GM21529 (cell line): ENCODE results near the gene KIFBP.
"Not testable (repeated sequence)": the region's sequence is repeated elsewhere in the genome, so short reads cannot be mapped to it uniquely, and the experiment has no call there.

Experiments
- ATAC-seq: cut with Tn5 transposase; IDR thresholded peaks from one replicate; pipeline ENCODE4 v1.9.1; 2021; ENCODE audit not compliant: unreplicated experiment

Gene KIFBP

DNA sequence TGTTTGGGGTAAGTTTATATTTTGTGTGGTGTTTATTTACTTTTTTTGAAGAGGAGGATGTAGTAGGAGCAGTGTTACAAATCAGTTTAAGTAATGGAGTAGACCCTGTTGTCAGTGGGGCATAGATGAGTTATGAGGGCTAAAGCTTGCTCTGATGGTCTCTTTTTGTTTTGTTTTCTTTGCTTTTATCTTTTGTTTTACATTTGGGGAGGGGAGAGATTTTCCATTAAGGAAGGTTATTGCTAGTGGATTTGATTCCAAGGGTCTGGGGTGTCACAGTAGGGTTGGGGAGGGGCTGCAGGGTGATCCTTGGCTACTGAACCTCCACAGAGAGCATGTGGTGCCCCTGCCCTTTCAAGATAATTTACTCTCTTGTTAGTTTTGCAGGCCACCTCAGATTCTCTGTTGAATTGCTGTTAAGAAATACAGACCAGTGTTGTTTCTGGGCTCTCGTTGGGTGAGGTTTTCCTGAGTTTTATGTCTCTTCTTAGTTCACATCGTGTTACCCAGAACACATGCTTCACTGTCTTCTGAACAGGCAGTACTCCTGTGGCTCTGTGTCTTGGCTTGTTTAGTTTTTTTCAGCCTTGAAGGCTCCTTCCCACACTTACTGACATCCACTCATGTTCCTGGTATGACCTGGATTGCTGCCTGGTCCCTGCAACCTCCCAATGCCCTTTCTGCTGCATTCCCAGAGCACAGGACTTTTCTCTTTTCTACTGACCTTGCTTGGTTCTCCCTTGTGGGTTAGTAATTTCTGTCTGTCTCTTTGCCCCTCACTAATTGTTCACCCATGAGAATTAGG lies 4.2 kb downstream of the KIFBP start:
- no peak for ATAC-seq

DNA sequence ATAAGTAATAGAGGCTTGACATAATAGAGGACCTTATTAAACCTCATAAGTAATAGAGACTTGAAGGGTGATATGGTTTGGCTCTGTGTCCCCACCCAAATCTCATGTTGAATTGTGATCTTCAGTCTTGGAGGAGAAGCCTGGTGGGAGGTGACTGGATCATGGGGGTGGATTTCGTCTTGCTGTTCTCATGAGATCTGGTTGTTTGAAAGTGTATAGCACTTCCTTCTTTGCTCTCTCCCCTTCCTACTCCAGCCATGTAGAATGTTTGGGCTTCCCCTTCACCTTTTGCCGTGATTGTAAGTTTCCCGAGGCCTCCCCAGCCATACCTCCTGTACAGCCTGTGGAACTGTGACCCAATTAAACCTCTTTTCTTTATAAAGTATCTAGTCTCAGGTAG lies 8.6 kb downstream of the KIFBP start:
- ATAC-seq = peak; percentile 25

DNA sequence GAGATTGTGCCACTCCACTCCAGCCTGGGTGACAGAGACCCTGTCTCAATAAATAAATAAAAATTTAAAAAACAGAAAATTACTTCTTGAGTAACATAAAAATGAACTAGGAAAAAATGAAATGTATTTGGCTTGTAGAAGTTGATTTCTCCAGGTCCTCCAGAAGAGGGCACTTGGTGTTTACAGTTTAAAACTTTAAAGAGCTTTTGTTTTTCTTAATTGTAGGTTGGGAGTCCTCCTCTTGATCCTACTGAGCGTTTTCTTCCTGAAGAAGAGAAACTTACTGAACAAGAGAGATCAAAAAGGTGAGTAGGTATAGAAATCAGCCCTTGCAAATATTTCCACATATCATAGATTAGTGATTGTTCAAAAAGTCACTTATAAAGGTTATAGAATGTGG lies 16.2 kb downstream of the KIFBP start:
- no peak for ATAC-seq

DNA sequence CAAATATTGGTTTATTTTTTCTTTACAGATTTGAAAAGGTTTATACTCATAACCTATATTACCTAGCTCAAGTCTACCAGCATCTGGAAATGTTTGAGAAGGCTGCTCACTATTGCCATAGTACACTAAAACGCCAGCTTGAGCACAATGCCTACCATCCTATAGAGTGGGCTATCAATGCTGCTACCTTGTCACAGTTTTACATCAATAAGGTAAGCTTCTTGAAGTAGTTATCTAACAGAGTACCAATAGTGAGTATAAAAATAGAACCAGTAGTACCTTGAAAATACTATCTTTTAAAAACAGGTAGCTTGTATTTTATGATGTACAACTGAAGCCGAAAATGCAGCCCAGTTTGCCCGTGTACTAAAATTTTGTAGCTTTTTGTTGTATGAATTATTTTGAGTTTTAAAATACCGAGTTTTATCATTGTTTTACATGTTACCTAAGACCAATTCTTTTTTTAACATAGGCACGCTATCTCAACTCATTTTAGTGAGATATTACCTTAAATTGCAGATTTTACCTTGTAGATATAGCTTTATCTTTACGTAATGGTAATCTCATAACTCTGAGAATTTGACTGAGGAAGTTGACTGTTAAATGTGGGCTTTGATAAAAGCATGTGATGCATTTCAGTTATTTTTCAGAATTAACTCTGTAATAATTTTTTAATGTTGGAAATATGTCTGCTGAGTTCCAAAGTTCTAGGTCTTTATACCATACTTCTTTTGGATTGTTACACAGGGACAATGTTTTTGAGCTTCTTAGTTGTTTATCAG lies 17.3 kb downstream of the KIFBP start:
- no peak for ATAC-seq

DNA sequence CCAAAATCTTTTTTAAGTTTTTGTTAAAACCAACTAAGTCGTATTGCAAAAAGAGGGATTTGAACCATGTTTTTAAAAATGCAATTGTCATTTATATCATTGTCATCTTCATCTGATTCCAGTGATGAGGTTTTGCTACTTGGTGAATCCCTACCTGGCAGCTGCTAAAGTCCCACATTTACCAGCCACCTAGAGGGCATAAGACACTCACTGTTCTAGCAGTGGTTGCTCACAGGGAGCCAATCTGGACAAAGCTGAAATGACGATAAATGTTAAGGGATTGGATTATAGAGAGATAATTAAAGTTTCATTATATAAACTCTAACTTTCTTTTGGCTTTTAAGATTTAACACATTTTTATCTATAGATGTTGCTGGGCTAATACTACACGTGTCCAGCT lies 18.7 kb downstream of the KIFBP start:
- ATAC-seq = no peak

DNA sequence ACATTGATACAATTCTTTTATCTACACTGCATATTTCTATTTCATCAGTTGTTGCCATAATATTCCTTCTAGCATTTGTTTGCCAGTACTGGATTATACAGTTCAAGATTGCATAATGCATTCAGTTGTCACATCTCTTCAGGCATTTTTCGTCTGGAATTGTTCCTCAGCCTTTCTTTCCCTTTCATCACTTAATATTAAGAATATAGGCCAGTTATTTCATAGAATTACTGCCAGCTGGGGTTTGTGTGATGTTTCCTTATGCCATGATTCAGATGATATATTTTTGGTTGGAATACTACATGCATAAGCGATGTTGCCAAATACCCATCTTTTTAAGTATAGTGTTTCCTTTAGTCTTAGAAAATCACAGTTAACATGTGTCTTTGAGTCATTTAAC lies 20.8 kb downstream of the KIFBP start:
- ATAC-seq = no peak

DNA sequence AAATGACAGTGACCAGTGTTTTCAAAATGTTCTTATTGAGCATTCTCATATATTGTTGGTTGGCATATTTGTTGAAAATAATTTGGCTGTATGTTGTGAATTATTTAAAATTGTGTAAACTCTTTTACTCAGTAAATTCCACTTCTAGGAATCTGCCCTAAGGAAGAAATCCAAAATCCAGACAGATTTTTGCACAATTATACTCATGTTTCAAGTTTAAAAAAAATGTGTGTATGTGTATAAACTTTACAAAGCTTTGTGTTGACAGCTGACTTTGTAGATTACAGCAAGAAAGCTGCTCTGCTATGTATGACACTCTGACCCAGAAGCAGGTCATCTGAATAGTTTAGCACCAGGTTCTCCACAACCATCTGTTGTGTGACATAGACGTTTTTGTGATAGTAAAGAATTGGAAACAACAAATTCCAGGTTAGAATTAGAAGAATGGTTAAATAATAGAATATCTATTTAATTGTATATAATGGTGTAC lies 21.6 kb downstream of the KIFBP start:
- no peak for ATAC-seq

DNA sequence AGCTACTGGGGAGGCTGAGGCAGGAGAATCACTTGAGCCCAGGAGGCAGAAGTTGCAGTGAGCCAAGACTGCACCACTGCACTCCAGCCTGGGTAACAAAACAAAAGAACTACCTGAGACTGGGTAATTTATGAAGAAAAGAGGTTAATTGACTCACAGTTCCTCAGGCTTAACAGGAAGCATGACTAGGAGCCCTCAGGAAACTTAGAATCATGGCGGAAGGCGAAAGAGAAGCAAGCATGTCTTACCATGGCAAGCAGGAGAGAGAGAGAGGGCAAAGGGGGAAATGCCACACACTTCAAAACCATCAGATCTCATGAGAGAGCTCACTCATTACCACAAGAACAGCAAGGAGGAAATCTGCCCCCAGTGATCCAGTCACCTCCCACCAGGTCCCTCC lies 24.2 kb downstream of the KIFBP start:
- not testable (repeated sequence) for ATAC-seq

DNA sequence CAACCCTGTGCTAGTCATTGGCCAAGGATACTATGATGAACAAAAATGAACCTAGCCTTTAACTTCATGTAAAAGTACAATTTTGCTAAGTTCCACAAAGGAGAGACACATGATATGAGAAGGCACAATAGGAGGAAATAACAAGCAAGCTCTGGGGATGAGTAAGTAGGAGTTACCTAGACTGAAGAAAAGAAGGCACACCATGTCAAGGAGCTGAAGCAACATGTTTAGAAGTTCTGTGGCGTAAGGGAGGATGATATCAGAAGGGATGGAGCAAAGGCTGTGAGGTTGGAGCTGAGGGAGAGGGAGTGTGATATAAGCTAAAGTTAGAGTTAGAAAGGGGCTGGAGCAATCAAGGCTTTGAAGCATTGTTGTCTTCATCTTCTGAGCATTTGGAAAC lies 25.6 kb downstream of the KIFBP start:
- no peak for ATAC-seq

DNA sequence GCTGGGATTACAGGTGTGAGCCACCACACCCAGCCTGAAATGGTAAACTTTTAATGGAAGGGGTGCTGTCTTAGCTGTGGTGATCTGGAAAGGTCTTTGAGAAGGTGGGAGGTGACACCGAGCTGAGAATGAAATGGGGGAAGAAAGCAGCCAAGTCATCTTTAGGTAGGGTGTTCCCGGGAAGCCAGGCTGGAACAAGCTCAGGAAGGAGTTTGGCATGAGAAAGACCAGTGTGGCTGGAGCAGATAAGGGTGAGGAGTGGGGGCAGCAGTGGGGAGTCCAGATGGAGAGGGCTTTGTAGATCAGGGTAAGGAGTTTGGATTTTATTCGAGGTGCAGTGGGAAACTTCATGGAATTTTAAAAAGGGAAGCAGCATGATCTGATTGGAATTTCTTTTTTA lies 30.0 kb downstream of the KIFBP start:
- ATAC-seq = no peak

DNA sequence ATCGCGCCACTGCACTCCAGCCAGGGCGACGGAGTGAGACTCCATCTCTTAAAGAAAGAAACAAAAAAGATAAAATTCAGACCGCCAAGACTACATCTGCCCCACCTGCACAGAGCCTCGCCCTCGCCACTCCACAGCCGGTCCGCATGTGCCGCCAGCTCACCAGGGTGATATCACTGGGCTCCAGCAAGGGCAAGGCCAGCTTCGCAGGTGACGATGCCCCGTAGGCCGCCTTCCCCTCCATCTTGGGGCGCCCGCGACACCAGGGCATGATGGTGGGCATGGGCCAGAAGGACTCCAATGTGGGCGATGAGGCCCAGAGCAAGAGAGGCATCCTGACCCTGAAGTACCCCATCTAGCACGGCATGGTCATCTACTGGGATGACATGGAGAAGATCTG lies 34.0 kb downstream of the KIFBP start:
- no peak for ATAC-seq

DNA sequence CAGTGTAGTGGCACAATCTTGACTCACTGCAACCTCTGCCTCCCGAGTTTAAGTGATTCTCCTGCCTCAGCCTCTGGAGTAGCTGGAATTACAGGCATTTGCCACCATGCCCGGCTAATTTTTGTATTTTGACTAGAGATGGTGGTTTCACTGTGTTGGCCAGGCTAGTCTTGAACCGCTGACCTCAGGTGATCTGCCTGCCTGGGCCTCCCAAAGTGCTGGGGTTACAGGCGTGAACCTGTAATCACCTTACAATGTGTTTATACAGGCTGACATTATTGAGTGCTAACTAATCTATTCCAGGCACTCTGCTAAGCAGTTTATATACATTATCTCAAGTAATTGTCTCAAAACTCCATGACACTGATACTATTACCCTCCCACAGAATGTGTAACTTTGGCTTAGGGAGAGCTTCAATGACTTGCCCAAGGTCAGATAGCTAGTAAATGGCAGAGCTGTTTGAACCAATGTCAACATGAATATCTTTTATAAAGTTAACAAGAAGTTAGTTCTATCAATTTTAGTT lies 36.8 kb downstream of the KIFBP start:
- ATAC-seq = no peak

DNA sequence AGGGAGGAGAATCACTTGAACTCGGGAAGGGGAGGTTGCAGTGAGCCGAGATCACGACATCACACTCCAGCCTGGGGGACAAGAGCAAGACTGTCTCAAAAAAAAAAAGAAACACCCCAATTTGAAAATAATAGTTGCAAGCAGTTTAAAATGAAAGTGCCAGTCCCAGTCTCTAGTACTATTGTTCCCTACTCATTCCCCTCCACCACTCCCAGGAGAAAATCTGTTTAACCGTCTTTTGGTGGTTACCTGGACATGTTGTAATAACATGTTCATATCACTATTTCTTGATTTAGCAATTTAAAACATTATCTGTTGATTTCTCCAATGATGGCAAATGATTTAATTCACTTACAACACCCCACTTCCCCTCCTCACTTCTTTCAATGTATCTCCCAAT lies 44.7 kb downstream of the KIFBP start:
- no peak for ATAC-seq

DNA sequence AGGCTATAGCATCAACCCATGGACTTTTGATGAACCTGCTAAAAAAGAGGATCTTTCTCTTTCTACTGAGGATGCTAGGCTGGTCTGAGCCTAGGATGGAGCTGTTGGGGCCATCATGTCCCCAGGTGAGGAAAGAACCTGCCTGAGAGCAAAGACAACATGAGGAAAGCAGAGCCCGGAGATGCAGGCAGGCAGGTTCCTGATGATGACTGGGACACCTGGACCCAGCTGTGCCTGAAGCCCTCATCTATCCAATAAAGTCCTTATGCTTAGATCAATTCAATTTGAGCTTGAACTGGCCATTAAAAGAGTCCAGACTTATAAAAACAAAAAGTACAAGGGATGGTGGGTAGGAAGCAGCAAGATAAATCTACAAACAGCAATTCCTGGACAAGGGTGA lies 48.9 kb downstream of the KIFBP start:
- ATAC-seq = no peak

DNA sequence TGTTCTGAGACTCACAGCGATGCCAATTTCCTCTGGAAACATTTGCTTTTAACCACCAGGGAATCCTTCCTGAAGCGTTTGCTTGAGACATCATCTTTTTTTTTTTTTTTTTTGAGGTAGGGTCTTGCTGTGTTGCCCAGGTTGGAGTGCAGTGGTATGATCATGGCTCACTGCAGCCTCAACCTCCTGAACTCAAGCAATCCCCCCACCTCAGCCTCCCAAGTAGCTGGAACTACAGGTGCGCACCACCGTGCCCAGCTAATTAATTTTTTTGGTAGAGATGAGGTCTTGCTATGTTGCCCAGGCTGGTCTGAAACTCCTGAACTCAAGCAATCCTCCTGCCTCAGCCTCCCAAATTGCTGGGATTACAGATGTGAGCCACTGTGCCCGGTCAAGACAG lies 52.3 kb downstream of the KIFBP start:
- ATAC-seq = not testable (repeated sequence)

DNA sequence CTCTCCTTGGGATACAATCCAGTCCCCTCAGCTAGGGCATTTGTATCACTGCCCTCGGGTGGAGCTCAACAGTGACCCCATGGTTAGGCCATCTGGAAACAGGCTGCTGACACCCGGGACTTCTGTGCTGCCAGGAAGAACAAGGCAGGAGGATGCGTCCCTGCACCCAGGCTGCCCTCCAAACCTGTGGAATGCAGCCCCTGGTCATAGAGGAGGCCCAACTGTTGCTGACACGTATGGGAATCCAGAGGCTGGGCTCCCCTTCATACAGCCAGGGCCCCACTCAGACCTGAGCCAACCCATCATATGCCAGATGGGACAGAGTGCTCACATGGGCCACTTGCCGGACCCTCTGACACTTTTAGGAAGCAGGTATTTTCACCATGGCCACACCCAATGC lies 53.8 kb downstream of the KIFBP start:
- ATAC-seq = no peak

DNA sequence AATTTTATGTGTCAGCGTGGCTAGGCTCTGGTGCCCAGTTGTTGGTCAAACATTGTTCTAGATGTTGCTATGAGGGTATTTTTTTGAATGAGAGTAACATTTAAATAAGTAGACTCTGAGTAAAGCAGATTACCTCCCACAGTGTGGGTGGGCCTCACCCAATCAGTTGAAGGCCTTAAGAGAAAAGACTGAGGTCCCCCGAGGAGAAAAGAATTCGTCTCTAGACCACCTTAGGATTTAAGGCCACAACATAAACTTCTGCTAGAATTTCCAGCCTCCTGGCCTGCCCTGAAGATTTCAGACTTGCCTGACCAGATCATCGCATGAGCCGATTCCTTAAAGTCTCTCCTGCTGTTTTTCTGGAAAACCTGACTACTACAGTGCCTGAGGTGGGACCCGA lies 54.2 kb downstream of the KIFBP start:
- no peak for ATAC-seq

DNA sequence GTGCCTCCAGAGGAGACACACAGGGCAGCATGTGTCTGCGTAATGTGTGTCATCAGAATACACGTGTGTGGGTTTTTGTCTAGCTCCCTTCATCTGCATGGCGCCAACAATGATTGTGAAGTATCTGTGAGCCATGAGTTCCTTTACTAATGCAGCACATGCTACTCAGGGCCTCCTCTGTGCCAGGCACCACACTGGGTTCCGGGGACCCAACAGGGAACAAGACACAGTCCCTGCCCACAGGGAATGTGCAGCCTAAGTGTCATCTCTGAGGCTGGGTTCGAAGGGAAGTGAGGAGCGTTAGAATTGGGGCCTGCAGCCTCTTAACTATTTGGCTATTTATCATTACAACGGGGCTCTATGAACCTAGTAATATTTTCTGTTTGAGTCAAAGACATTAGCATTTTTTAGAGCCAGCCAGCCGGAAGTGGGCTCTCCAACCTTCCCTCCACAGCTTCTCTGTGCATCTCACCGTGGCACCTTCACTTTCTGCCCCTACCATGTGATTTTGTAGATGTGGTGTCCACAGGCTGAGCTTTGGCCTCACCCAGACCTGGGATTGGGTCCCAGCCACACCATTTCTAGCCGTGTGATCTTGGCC lies 55.4 kb downstream of the KIFBP start:
- peak; percentile 60 for ATAC-seq

DNA sequence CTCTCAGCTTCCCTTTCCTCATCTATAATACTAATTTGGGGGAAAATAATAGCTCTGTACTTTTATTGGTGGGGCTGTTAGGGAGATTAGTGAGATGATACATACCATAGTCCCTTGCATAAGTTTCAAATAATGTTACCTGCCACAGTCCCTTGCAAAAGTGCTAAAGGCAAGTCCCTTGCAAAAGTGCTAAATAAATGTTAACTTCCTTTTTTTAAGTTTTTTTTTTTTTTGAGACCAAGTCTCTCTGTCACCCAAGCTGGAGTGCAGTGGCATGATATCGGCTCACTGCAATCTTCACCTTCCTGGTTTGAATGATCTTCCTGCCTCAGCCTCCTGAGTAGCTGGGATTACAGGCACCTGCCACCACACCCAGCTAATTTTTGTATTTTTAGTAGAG lies 55.9 kb downstream of the KIFBP start:
- peak; percentile 7 for ATAC-seq

DNA sequence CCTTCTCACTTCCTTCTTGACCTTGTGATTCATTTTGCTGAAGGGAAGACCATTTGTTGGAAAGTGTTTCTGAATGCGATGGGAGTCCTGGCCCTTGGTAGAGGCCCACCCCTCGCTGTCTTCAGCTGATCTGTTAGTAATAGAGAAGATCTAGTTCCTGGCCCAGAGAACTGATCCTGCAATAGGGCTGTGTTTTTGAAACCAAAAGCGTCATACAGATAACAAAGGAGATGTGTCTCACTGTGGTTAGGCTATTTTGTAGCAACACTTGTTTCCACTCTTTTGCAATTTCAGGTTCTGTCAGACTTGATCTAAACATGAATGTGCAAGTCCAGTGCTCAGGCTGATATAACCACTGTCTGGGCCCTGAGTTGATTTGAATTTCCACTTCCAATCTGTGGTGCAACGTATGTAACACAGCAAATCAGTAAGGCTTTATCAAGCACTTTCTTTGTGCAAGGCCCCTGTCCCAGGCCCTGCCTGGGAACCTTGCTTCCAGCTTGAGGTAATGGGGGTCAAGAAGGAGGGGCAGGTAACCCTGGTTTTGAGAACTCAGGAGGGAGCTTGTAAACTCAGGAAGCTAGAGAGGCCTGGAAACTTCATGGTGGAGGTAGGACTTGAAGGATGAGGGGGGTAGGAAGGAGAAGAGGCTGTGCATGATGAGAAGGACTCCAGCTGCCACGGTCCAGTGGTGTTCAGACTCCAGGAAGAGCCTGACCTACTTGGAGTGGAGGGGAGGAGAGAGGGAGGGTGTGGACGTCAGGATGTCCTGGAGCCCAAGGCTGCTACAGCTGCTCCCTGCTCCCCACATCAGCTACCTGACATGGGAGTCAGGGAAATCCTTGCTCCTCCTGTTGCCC lies 57.1 kb downstream of the KIFBP start:
- ATAC-seq = peak; percentile 52
